ENCODE data around the gene REX1BD. TPM values are rescaled to one million over a fixed set of nuclear protein-coding genes. Genes with fewer than 3 reads are reported as not detected.

The REX1BD gene
- total and polyA plus RNA-seq, 2 of the 8 experiments (the other 6 are each of a cell fraction or from before 2014, with no cell fraction given): 56.8 to 62.7 TPM

- TF ChIP-seq SP1 (IDR thresholded peaks at IDR 0.05; ENCODE audit: low read depth, low read length): no peak
These were observed 23.6 kb downstream of the REX1BD start (continued) for GRCh38 chr19:18612051-18612771.
